Thyroid gland (tissue), 4 donors: ENCODE measurements around the gene AFF3. TPM values are rescaled to one million over a fixed set of nuclear protein-coding genes. Genes with fewer than 3 reads are reported as not detected.

Experiments
- DNase-seq, 2 donors: peaks; one replicate each; pipeline ENCODE4 v3.0.0-alpha.2; 2019
- H3K27ac ChIP-seq, 3 donors: fragments of 200-600 bp; sonication (generic); 1 replicate in 2 of 3; 2 replicates in 1 of 3; pipeline ENCODE4 v1.5.1; 2016 to 2019; ENCODE audit warnings: mild to moderate bottlenecking in 1 of 3, moderate library complexity in 1 of 3
- H3K27me3 ChIP-seq: fragments of 200-600 bp; sonication (generic); one replicate; pipeline ENCODE4 v1.5.1; 2019
- H3K36me3 ChIP-seq, 2 donors: fragments of 200-600 bp; sonication (generic); one replicate each; pipeline ENCODE4 v1.5.1; 2016 to 2019
- H3K4me1 ChIP-seq, 2 donors: fragments of 200-600 bp; sonication (generic); one replicate each; pipeline ENCODE4 v1.5.1; 2017 to 2019
- H3K4me3 ChIP-seq, 3 donors: fragments of 200-600 bp; sonication (generic); replicated peaks in 1 of 3; 1 replicate in 2 of 3; 2 replicates in 1 of 3; pipeline ENCODE4 v1.5.1; 2016; ENCODE audit warnings: mild to moderate bottlenecking in 1 of 3
- H3K9me3 ChIP-seq: fragments of 200-600 bp; sonication (generic); one replicate; pipeline ENCODE4 v1.5.1; 2017
- CTCF ChIP-seq, 6 experiments: fragments of 200-600 bp in 3 of 6; fragments of 450-650 bp in 3 of 6; sonication (generic) in 3 of 6; IDR thresholded peaks; one replicate each; pipeline ENCODE4 v1.5.1; 2016 to 2019; ENCODE audit warnings: antibody characterized with exemption in 6 of 6, mild to moderate bottlenecking in 2 of 6, inconsistent platforms in 1 of 6, moderate library complexity in 1 of 6
- POLR2A ChIP-seq, 2 donors: fragments of 450-650 bp; IDR thresholded peaks; one replicate each; pipeline ENCODE4 v1.6.1; 2017; ENCODE audit warnings: antibody characterized with exemption in 2 of 2, mild to moderate bottlenecking in 2 of 2, moderate library complexity in 1 of 2
- WGBS, 2 donors: methylation state at CpG; one replicate each; pipeline ENCODE4 v1.1.5; 2017; 5-methylcytosine and 5-hydroxymethylcytosine counted together
- intact Hi-C: fragments of 100-400 bp; cut with DNase I; formaldehyde crosslinking; loops from one replicate; pipeline ENCODE4 v1.15.1; 2023
- total RNA-seq, 4 donors: library from RNA; depleted of rRNA; stranded (reverse); fragments of >200 nt; gene quantifications; one replicate each; pipeline ENCODE4 v1.2.3, GENCODE V29; 2016

AFF3 gene
- total RNA-seq, 4 donors from 2014 or later: 0.54 to 2.6 (median 1.1) TPM

GRCh38 chr2:100107906-100108647 lies 34.3 kb downstream of the AFF3 start:
- Histone ChIP-seq H3K36me3 (no peaks in the 10 kb centered on the region), H3K27ac (no peak overlapping the region), H3K9me3 (no peaks in the 10 kb centered on the region), H3K4me1 (peaks cover 0 to 16% of the 10 kb centered on the region in 2 donors), H3K27me3 (no peaks in the 10 kb centered on the region), H3K4me3 (no peak overlapping the region)
- intact Hi-C loops: no loop called here
- no peak for TF ChIP-seq CTCF (IDR thresholded peaks at IDR 0.05)
- TF ChIP-seq POLR2A (IDR thresholded peaks at IDR 0.05): no peak
- no peak for DNase-seq
- WGBS, 2 donors: 85 to 96% methylated on average over 6 of the region's 6 CpGs

GRCh38 chr2:100107440-100107839 lies 35.0 kb downstream of the AFF3 start:
- intact Hi-C loops: no loop called here
- TF ChIP-seq POLR2A (IDR thresholded peaks at IDR 0.05): no peak
- TF ChIP-seq CTCF (IDR thresholded peaks at IDR 0.05): no peak
- Histone ChIP-seq H3K36me3 (no peaks in the 10 kb centered on the region), H3K27ac (no peak overlapping the region), H3K4me3 (no peak overlapping the region), H3K27me3 (no peaks in the 10 kb centered on the region), H3K4me1 (peaks cover 0 to 16% of the 10 kb centered on the region in 2 donors), H3K9me3 (no peaks in the 10 kb centered on the region)
- 85 to 91% methylated on average over 1 of the region's 1 CpG for WGBS, 2 donors
- DNase-seq: no peak

GRCh38 chr2:100106460-100106859 lies 35.9 kb downstream of the AFF3 start:
- TF ChIP-seq CTCF (IDR thresholded peaks at IDR 0.05) (no peak), POLR2A (IDR thresholded peaks at IDR 0.05) (no peak)
- 68 to 88% methylated on average over 9 of the region's 9 CpGs for WGBS, 2 donors
- no peaks in the 10 kb centered on the region for H3K27me3 ChIP-seq
- no peaks in the 10 kb centered on the region for H3K9me3 ChIP-seq
- intact Hi-C loops: no loop called here
- H3K4me1 ChIP-seq: peaks cover 0 to 16% of the 10 kb centered on the region in 2 donors
- DNase-seq: no peak
- no peaks in the 10 kb centered on the region for H3K36me3 ChIP-seq
- no peak overlapping the region for H3K4me3 ChIP-seq
- H3K27ac ChIP-seq: no peak overlapping the region

- TF ChIP-seq CTCF (IDR thresholded peaks at IDR 0.05) (no peak), POLR2A (IDR thresholded peaks at IDR 0.05) (no peak)
- H3K4me1 ChIP-seq: peaks cover 0 to 11% of the 10 kb centered on the region in 2 donors
- H3K27ac ChIP-seq: no peak overlapping the region
- H3K27me3 ChIP-seq: no peaks in the 10 kb centered on the region
- H3K9me3 ChIP-seq: no peaks in the 10 kb centered on the region
- WGBS, 2 donors: 74 to 77% methylated on average over 12 of the region's 12 CpGs
- no peak for DNase-seq
- no peaks in the 10 kb centered on the region for H3K36me3 ChIP-seq
- intact Hi-C loops: no loop called here
- H3K4me3 ChIP-seq: no peak overlapping the region
These were observed 36.7 kb downstream of the AFF3 start for GRCh38 chr2:100105678-100106054.
